ENCODE measurements around the gene AIFM3.
A peak's percentile ranks its signal among the peaks of the same experiment; 100 is the strongest.

AIFM3 gene

GRCh38 chr22:20991252-20992055 is 24.4 kb downstream of the AIFM3 start:
- DNase-seq: no peak

- no peak for DNase-seq
Observed at GRCh38 chr22:20992056-20992442, 25.0 kb downstream of the AIFM3 start.

- DNase-seq: no peak
Observed at GRCh38 chr22:20992456-20993303, 25.6 kb downstream of the AIFM3 start.

DNA sequence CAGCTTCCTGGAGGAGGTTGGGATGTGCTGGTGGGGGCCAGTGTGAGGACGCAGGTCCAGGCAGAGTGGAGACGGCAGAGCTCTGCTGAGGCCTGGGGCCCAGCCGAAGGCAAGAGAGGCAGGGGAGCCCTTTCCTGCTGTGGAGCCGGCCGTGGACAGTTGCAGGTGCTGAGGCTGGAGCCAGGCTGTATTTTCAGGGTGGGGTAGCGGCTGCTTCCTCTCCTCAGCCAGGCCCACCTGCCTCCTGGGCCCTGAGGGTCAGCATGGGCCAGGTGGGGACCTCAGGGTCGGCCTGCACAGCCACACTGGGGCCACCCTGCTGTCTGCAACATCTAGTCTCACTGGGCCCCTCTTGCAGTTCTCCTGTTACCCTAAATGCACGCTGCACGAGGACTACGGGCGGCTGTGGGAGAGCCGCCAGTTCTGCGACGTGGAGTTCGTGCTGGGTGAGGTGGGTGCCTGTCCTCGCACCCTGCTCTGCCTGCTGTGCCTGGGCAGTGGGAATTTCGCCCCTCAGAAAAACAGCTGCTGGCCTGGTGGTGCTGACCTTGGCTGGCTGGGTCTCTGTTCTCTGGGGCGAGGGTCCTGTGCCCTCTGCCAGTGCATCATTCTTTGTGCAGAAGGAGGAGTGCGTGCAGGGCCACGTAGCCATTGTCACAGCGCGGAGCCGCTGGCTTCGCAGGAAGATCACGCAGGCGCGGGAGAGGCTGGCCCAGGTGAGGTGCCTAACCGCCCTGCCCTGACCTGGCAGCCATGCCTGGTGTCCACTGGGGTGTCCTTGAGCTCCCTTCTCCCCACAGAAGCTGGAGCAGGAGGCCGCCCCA is 26.5 kb downstream of the AIFM3 start:
- DNase-seq: no peak

DNA sequence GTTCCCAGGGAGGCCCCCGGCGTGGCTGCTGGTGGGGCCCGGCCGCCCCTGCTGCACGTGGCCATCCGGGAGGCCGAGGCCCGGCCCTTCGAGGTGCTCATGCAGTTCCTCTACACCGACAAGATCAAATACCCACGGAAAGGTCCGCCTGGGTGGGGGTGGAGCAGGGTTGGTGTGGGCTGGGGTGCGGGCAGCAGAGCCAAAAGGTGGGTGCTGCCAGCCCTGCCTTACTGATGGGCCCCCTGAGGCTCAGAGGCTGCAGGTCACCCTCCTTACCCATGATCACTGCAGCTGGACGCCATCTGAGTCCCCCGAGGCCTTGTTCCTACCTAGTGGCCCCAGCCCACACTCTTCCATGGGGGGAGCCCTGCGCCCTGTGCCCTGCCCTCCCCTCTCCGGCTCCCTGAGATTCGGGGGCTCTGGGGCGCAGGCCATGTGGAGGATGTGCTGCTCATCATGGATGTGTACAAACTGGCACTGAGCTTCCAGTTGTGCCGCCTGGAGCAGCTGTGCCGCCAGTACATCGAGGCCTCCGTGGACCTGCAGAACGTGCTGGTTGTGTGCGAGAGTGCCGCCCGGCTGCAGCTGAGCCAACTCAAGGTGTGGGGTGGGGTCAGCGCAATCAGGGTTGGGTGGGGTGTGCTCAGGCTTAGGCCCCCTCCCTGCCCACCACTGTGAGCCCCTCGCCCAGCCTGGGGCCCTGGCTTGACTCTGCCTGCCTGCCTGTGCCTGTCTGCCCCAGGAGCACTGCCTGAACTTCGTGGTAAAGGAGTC is 27.3 kb downstream of the AIFM3 start:
- DNase-seq: no peak

GRCh38 chr22:20994902-20995241 is 27.8 kb downstream of the AIFM3 start:
- DNase-seq: no peak

DNA sequence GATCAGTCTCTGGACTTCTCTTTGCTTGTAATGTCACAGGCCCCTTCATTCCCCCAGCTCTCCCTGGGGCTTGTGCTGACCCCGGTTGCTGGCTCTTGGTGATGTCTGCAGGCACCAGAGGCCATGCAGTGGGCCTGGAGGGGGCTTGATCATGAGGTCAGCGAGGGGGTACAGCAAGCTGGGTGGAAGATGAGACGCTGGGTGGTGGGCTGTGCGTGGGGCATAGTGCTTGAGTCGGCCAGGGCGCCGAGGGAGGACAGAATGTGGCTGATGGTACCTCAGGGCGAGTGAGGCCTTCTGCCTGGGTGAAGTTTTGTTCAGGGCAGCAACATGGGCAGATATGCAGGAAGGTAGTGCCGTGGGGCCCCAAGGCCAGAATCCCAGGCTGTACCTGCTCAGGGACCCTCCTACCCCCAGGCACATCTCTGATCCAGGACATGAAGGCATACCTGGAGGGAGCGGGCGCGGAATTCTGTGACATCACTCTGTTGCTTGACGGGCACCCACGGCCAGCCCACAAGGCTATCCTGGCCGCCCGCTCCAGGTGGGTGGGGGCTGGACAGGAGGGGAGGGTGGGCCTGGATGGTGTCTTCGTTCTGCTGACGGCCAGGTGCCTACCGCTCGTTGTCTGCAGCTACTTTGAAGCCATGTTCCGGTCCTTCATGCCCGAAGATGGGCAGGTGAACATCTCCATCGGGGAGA is 28.4 kb downstream of the AIFM3 start:
- no peak for DNase-seq

- DNase-seq: no peak
Observed at GRCh38 chr22:20996031-20996410, 29.0 kb downstream of the AIFM3 start.

GRCh38 chr22:20996598-20997535 is 29.8 kb downstream of the AIFM3 start:
- DNase-seq: no peak

- DNase-seq: no peak
Observed at GRCh38 chr22:20997536-20998257, 30.6 kb downstream of the AIFM3 start.

GRCh38 chr22:20998411-20999336 is 31.6 kb downstream of the AIFM3 start:
- DNase-seq: no peak

DNA sequence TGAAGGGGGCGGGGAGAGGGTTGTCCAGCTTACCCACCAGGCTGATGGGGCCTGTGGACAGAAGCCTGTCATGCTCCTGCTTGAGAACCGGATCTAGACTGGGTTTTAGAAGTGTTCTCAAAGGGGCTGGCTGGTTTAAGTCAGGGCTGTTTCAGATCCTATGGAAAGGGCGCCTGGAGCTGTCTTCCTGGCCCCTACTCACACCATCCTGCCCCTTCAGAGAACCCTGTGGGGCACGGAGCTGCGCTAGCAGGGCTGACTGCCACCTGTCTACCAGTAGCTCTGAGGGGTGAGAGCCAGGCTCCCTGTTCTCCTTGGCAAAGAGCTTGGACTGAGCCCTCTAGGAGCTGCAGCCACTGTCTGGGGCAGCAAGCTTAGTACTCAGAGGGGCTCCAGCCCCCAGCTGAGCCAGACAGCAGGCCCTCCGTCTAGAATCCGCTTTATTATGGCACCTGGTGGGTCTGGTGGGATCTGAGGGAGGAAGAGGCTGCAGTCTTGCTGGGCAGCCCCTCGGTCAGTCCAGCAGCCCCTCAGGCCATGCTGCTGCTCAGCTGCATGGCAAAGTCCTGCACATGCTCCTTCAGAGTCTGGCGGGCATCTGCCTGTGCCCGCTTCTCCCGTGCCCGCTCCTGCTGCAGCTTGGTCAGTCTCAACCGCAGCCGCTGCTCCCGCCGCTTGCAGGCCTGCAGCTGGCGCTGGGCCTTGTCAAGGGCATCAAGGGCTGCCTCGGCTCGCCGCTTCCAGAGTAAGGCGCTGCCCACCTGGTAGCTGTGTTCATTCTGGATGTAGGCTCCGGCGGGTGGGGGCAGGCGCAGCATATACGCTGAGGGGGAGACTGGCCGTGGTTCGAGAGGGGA is 32.5 kb downstream of the AIFM3 start:
- no peak for DNase-seq

DNA sequence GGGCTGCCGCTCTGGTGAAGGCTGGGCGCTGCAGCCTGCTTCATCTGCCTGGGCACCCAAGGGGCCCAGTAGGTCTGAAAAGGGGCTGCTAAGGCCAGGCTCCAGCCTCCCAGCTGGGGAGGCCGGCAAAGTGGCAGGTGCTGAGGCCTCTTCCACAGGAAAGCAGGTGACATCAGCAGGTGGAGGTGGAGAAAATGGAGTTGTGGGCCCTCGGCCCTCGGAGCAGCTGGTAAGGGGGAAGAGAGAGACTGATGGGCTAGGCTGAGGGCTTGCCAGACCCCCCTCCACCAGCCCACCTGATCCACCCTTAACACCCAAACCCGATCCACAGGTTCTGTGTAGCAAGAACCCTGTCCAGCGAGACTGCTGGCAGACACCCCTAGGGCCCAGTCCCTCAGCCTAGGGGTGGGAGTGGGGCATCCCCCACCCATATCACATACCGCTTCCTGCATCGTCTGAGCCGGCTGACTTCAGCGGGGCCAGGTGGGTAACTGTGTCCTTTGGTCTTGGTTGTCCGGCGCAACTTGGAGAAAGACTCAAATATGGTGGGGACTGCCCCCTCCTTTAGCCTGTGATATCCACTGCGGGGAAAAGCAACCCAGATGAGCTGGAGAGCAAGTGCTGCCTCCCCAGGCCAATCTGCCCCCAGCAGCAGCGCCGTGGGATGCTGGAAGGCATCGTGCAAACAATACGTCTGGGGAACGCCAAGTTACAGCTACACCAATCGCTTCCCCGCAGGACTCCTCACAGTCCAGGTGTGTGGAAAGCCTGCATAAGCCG is 33.3 kb downstream of the AIFM3 start:
- no peak for DNase-seq

DNA sequence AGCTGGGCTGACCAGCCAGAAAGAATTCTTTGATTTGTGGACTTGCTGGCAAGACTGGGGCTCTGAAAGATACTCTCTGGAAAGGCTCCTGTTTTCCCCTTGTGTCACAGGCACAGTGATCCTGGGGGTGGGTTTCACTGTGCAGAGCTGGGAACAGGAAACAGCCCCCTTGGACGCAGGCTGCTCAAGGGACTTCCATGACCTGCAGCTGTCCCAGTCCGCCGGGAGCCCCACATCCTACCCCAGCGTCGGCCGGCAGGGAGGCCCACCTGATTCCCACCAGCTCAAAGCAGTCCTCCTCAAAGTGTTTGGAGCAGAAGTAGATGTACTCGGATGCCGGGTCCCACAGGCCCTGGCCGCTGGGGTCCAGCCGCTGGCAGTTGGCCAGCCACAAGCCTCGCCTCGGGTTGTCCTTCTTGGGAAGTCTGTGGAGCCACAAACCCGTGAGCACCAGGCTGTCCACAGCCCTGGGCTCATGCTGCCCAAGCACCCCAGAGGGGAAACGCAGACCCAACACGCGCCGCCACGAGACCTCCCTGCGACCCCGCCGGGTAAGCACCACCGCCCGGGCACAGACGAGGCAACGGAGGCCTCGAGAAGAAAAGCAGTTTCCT is 34.0 kb downstream of the AIFM3 start:
- DNase-seq: no peak

GRCh38 chr22:21001601-21002325 is 34.7 kb downstream of the AIFM3 start, which contains the start of gene THAP7:
TSS of gene THAP7 (minus strand) at chr22:21002118. CDS start at chr22:21001911, 207 bp downstream.
- peak; percentile 95 for DNase-seq

Data from fibroblast of skin of scalp (primary cell).